ENCODE results near the gene TMEM244. TPM values are rescaled to one million over a fixed set of nuclear protein-coding genes. Genes with fewer than 3 reads are reported as not detected.

TMEM244 gene
- total RNA-seq, 4 donors from 2014 or later: not detected

DNA sequence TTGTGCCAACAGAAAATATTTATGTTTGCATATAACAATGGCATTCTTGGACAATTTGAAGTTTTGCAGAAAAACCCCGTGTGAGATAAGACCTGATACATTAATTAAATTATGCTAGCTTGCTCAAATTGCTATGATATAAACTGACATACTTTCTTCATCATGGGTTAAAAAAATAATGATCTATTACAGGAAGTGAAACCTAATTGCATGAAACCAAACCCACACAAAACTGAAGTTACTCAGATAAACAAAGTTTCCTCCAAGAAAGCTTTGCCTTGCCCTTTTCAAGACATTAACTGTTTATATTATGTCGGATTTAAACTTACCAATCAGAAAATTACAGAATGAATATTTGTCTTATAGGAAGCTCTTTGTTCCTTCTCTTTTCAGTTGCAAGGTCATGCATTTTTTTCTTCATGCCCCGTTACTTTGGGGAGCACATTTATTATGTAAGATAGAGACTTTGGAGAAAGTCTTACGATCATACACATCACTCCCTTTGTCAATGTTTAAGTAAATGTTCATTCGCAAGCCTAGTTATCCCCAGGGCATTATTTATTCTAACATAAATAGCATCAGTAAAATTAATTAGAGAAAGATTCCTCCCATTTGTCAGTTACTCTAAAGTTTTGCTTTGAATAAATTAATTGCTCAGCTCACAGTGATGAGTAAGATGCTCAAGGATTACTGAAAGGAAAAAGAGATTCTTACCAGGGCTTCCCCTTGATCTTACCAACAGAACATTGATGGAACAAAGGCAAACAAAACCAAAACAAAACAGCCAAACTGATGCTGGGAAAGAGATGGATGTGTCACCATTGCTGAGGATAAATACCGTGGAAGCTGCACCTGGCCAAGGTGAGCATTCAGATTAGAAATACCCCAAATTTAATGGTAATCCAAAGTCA, 14.8 kb upstream of the TMEM244 start:
- no peaks in the 10 kb centered on the region for H3K9me3 ChIP-seq
- TF ChIP-seq POLR2A (IDR thresholded peaks at IDR 0.05): no peak
- TF ChIP-seq, protein P1, sequence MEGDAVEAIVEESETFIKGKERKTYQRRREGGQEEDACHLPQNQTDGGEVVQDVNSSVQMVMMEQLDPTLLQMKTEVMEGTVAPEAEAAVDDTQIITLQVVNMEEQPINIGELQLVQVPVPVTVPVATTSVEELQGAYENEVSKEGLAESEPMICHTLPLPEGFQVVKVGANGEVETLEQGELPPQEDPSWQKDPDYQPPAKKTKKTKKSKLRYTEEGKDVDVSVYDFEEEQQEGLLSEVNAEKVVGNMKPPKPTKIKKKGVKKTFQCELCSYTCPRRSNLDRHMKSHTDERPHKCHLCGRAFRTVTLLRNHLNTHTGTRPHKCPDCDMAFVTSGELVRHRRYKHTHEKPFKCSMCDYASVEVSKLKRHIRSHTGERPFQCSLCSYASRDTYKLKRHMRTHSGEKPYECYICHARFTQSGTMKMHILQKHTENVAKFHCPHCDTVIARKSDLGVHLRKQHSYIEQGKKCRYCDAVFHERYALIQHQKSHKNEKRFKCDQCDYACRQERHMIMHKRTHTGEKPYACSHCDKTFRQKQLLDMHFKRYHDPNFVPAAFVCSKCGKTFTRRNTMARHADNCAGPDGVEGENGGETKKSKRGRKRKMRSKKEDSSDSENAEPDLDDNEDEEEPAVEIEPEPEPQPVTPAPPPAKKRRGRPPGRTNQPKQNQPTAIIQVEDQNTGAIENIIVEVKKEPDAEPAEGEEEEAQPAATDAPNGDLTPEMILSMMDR (IDR thresholded peaks at IDR 0.05): no peak
- H3K27ac ChIP-seq: no peak overlapping the region
- no peak for DNase-seq
- no peak overlapping the region for H3K4me3 ChIP-seq
- H3K4me1 ChIP-seq: no peaks in the 10 kb centered on the region
- no peaks in the 10 kb centered on the region for H3K36me3 ChIP-seq
- no peaks in the 10 kb centered on the region for H3K27me3 ChIP-seq

DNA sequence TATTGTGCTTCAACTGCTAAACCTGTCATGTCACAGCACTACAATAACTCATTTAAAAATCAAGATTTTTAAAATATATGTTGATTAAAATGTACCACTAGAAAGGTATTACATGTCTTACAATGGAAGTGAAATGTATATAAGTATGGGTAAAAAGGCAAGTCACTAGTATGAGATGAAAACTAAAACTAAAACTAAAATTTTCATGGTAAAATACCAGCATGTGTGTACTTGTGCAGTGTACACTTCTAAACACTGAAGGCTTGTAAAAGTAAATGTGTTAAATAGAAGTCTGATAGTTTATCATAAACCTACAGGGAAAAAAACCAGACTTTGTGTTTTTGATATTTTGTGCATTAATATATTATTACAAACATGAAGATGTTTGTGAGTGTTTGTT, 13.7 kb upstream of the TMEM244 start:
- Histone ChIP-seq H3K4me1 (no peaks in the 10 kb centered on the region), H3K27me3 (no peaks in the 10 kb centered on the region), H3K27ac (no peak overlapping the region), H3K9me3 (no peaks in the 10 kb centered on the region), H3K36me3 (no peaks in the 10 kb centered on the region), H3K4me3 (no peak overlapping the region)
- no peak for DNase-seq
- no peak for TF ChIP-seq POLR2A (IDR thresholded peaks at IDR 0.05)
- TF ChIP-seq, protein P1 (IDR thresholded peaks at IDR 0.05): no peak

DNA sequence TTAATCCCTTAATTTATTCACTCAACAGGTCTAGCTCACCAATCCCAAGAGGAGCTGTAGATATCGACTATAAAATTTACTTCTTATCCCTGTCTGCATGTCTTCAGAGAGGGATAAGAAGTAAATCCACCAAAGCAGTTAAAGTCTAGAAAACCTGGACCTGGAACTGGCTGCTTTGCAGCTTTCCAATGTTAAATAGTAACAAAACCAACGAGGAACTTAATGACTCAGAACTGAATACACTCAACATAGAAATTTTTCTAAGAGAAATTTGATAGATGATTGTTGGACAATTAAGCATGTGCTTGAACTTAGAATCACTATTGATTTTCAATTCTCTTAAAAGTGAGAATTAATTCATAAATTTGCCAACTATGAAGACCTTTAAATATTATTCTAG, 11.5 kb upstream of the TMEM244 start:
- Histone ChIP-seq H3K27ac (no peak overlapping the region), H3K9me3 (no peaks in the 10 kb centered on the region), H3K4me3 (no peak overlapping the region), H3K27me3 (no peaks in the 10 kb centered on the region), H3K4me1 (no peaks in the 10 kb centered on the region), H3K36me3 (no peaks in the 10 kb centered on the region)
- TF ChIP-seq, protein P1 (IDR thresholded peaks at IDR 0.05): no peak
- no peak for TF ChIP-seq POLR2A (IDR thresholded peaks at IDR 0.05)
- DNase-seq: no peak

DNA sequence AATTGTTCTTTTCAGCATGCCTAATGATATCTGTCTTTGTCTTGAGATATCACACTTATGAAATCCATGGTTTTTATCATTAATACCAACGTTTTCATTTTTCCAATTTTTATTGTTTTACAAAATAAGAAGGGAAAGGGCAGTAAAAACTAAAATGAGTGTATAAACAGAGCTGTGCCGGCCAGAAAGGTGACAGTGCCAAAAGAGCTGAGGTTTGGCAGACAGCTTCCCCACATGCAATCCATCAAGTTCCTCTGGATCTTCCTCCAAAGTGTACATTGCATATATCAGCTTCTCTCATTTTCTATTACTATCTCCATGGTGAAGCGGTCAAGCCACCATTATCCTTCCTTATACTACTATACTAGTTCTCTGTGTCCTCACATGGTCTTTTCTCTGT, 10.1 kb upstream of the TMEM244 start:
- Histone ChIP-seq H3K27ac (no peak overlapping the region), H3K4me3 (no peak overlapping the region), H3K27me3 (no peaks in the 10 kb centered on the region), H3K9me3 (no peaks in the 10 kb centered on the region), H3K4me1 (no peaks in the 10 kb centered on the region), H3K36me3 (no peaks in the 10 kb centered on the region)
- DNase-seq: no peak
- TF ChIP-seq POLR2A (IDR thresholded peaks at IDR 0.05): no peak
- TF ChIP-seq, protein P1 (IDR thresholded peaks at IDR 0.05): no peak

DNA sequence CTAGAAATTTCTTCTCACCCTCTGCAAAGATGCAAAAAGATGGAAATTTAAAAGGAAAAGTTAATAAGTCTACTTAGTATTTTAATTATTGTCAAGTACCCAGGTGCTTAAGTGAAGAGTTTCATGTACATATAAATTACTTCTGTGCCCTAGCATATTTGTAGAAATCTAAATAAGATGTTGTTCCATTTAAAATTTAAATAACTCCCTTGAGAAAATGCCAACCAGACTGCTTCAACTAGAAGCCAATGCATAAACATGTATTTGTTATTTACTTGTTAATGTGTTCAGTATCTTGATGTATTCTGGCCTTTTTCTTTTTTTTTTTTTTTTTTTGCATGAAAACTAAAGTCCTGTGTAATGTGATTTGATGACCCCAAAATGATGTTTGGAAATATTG, 6.3 kb upstream of the TMEM244 start:
- no peaks in the 10 kb centered on the region for H3K27me3 ChIP-seq
- no peaks in the 10 kb centered on the region for H3K36me3 ChIP-seq
- DNase-seq: no peak
- no peaks in the 10 kb centered on the region for H3K9me3 ChIP-seq
- no peak overlapping the region for H3K4me3 ChIP-seq
- no peak overlapping the region for H3K27ac ChIP-seq
- no peaks in the 10 kb centered on the region for H3K4me1 ChIP-seq
- TF ChIP-seq POLR2A (IDR thresholded peaks at IDR 0.05): no peak
- TF ChIP-seq, protein P1 (IDR thresholded peaks at IDR 0.05): no peak

All from Peyer's patch (tissue), 4 donors.